Mesenteric fat pad (tissue), 1 donor: ENCODE measurements around the gene ALG13. TPM values are rescaled to one million over a fixed set of nuclear protein-coding genes. Genes with fewer than 3 reads are reported as not detected.
"Not testable (repeated sequence)": the region's sequence is repeated elsewhere in the genome, so short reads cannot be mapped to it uniquely, and the experiment has no call there.

Experiments used
- DNase-seq: peaks from one replicate; pipeline ENCODE4 v3.0.0-alpha.2; 2020; ENCODE audit warnings: low spot score
- total RNA-seq: library from RNA; stranded (reverse); fragmentation: NEBNext Ultra II Directional; extraction: Animal tissue kit (Norgen Biotek cat#: 25700); gene quantifications from one replicate; pipeline ENCODE4 v1.2.1, GENCODE V29; 2021
- donor health status: DM: yes; HTN: yes; CAD: no.

The ALG13 gene
- total RNA-seq, 1 donor from 2014 or later = 43.7 TPM

DNA sequence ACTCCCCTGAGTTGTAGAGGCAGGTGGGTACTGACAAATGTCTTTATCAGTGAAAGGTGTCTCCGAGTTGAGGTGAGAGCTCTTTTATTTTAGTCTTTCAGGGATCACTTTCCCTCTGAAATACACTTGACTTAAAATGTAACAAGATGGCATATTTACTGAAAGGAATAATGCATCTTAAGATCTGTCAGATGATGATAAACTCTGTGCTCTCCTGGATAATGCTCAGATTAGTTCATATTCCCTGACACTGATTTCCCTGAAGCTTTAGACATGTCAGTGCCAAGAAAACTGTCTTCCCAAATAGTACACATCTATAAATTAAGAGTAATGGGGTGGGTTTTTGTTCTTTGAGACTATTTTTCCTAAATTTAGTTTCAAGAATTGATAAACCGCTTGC lies 75.5 kb downstream of the ALG13 start:
- no peak for DNase-seq

GRCh38 chrX:111759686-111760085 lies 78.7 kb downstream of the ALG13 start:
- no peak for DNase-seq

GRCh38 chrX:111761578-111762135 lies 80.7 kb downstream of the ALG13 start:
- DNase-seq = no peak

- no peak for DNase-seq
Measured at GRCh38 chrX:111778591-111778990, 97.6 kb downstream of the ALG13 start.

DNA sequence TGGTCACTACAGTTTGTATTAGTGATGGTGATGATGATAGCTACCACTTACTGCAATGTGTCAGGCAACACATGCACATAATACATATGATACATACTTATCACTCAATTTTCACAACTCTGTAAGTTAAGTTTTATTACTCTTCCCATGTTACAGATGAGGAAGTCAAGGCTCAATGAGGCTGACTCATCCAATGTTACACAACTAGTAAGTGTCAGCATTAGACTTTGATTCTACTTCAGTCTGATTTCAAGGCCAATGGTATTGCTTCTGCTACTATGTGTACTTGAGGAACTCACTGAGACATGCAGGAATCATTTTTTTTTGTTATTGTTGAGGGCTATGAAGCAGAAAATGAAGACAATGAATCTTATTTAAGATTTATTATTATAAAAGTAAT lies 98.6 kb downstream of the ALG13 start:
- no peak for DNase-seq

DNA sequence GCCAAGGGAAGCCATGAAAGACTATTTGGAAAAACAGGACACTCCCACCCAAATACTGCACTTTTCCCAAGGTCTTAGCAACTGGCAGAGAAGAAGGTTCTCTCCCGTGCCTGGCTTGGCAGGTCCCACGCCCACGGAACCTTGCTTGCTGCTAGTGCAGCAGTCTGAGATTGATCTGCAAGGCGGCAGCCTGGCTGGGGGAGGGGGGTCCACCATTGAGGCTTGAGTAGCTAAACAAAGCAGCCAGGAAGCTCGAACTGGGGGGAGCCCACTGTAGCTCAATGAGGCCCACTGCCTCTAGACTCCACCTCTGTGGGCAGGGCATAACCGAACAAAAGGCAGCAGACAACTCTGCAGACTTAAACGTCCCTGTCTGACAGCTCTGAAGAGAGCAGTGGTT lies 103.7 kb downstream of the ALG13 start:
- DNase-seq = no peak

DNA sequence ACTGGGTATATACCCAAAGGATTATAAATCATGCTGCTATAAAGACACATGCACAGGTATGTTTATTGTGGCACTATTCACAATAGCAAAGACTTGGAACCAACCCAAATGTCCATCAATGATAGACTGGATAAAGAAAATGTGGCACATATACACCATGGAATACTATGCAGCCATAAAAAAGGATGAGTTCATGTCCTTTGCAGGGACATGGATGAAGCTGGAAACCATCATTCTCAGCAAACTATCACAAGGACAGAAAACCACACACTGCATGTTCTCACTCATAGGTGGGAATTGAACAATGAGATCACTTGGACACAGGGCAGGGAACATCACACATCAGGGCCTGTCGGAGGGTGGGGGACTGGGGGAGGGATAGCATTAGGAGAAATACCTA lies 109.1 kb downstream of the ALG13 start:
- not testable (repeated sequence) for DNase-seq

Other genes starting within 250 kb of the ALG13 start
- not detected for gene SERTM2, start 169.5 kb upstream of the ALG13 start, total RNA-seq
- not detected for gene TRPC5OS, start 195.0 kb downstream of the ALG13 start, total RNA-seq